IgD-negative memory B cell (primary cell): ENCODE measurements around the gene FUT7. TPM values are rescaled to one million over a fixed set of nuclear protein-coding genes. Genes with fewer than 3 reads are reported as not detected.

Experiments used
- H3K27ac Mint-ChIP-seq, 3 donors: one replicate each; pipeline ENCODE4 v1.8.0; 2020 to 2022; ENCODE audit warnings: mild to moderate bottlenecking in 3 of 3, mixed read lengths in 3 of 3, moderate library complexity in 1 of 3
- H3K27me3 Mint-ChIP-seq: one replicate; pipeline ENCODE4 v1.8.0; 2021; ENCODE audit warnings: mixed read lengths
- H3K36me3 Mint-ChIP-seq: one replicate; pipeline ENCODE4 v1.8.0; 2020; ENCODE audit warnings: mild to moderate bottlenecking, mixed read lengths
- H3K4me1 Mint-ChIP-seq, 3 donors: one replicate each; pipeline ENCODE4 v1.8.0; 2020 to 2022; ENCODE audit warnings: mixed read lengths in 3 of 3, mild to moderate bottlenecking in 1 of 3
- H3K4me3 Mint-ChIP-seq, 4 donors: one replicate each; pipeline ENCODE4 v1.8.0; 2020 to 2022; ENCODE audit warnings: mild to moderate bottlenecking in 4 of 4, mixed read lengths in 4 of 4, moderate library complexity in 3 of 4
- H3K9me3 Mint-ChIP-seq, 3 donors: one replicate each; pipeline ENCODE4 v1.8.0; 2020 to 2021; ENCODE audit warnings: mixed read lengths in 3 of 3, mild to moderate bottlenecking in 1 of 3
- polyA plus RNA-seq: library from polyadenylated mRNA; unstranded; fragments of 300-500 nt; fragmentation: Illumina TruSeq; gene quantifications from one replicate; pipeline ENCODE4 v1.2.3, GENCODE V29; 2021

Gene FUT7
- polyA plus RNA-seq, 1 donor from 2014 or later = 26.6 TPM

DNA sequence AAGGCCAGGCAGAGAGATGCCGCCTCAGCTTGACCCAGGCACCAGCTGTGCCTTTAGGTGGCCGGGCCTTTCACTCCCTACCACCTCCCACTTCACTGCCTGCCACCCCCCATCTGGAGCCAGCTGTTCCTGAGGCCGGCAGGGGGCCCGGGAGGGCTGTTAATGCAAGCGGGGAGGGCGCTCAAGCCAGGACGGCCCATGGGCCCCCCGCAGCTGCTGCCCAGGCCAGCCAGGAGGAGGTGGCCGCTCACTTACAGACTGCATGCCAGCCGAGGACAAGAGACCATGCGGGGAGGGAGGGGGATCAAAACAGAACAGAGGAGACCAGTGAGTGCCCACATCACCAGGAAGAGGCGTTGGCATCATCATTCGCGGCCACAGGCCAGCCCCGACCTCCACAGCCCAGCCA, 8.3 kb downstream of the FUT7 start:
- H3K36me3 Mint-ChIP-seq = peaks cover 3% of the 10 kb centered on the region
- H3K27ac Mint-ChIP-seq = peak overlapping the region in 1 of 3 donors; percentile 53
- peaks cover 4 to 15% (median 10%) of the 10 kb centered on the region in 3 donors for H3K4me1 Mint-ChIP-seq
- H3K4me3 Mint-ChIP-seq = no peak overlapping the region
- H3K27me3 Mint-ChIP-seq = no peaks in the 10 kb centered on the region
- H3K9me3 Mint-ChIP-seq = no peaks in the 10 kb centered on the region

DNA sequence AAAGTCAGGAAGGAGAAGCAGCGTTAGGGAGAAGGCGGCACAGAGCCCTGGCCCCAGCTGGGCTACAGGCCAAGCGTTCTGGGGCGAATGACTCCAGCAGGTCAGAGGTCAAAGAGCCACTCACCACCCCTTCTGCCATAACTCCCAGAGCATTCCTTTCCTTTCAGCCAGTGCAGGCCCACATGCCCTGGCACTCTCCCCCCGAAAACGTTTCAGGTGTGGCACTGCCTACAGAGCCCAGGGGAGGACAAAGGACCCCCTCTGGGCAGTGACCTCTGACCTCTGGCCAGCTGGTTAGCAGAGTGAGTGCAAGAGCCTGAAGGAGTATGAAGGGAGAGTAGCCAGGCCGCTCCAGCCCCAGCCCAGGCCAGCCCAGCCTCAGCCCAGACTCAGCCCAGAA, 8.7 kb downstream of the FUT7 start:
- peaks cover 3% of the 10 kb centered on the region for H3K36me3 Mint-ChIP-seq
- H3K27me3 Mint-ChIP-seq = no peaks in the 10 kb centered on the region
- H3K4me1 Mint-ChIP-seq = peaks cover 4 to 15% (median 10%) of the 10 kb centered on the region in 3 donors
- peak overlapping the region in 1 of 3 donors; percentile 53 for H3K27ac Mint-ChIP-seq
- H3K9me3 Mint-ChIP-seq = no peaks in the 10 kb centered on the region
- no peak overlapping the region for H3K4me3 Mint-ChIP-seq

DNA sequence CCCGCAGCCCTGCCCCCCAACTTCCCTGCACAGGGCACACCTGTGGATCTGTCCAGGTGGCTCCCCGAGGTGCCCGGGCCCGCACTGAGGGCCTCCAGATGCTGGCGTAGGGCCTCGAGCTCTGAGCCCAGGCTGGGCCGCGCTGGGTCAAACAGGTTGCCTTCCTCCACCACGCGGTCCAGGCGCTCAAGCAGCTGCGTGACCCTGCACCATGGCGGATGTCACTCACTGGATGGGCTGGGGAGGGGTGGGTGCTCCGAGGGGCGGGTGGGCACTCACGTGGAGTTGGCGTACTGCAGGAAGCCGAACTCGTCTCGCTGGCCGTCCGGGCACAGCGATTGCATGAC, 9.3 kb downstream of the FUT7 start:
- Mint-ChIP-seq H3K27me3 (no peaks in the 10 kb centered on the region), H3K36me3 (peaks cover 3% of the 10 kb centered on the region), H3K27ac (no peak overlapping the region), H3K4me3 (no peak overlapping the region), H3K9me3 (no peaks in the 10 kb centered on the region), H3K4me1 (peaks cover 4 to 15% (median 10%) of the 10 kb centered on the region in 3 donors)

DNA sequence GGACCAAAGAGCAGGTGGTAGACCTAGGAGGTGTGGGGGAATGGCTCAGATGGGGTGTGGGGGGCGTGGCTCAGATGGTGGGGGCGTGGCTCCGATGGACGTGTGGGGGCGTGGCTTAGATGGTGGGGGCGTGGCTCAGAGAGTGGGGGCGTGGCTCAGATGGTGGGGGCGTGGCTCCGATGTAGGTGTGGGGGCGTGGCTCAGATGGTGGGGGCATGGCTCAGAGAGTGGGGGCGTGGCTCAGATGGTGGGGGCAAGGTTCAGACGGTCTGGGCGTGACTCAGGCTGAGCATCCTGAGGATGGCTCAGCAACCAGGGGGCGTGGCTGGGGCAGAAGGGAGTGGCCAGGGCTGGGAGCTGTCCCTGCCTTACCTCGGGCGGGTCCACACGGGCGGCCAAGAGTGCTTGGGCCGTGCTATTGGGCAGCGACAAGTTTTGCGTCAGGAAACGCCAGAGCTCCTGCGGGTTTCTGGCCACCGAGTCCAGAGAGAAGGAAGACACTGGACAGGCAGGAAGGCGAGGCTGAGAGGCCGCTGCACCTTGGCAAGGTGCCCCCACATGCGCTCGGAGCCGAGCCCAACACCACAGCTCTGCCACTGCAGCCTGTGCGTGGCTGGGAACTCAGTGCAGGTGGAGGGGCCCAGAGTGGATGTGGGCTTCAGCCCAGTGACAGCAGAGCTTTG, 9.8 kb downstream of the FUT7 start:
- Mint-ChIP-seq H3K36me3 (peaks cover 3% of the 10 kb centered on the region), H3K4me3 (no peak overlapping the region), H3K27me3 (no peaks in the 10 kb centered on the region), H3K4me1 (peaks cover 4 to 12% (median 8%) of the 10 kb centered on the region in 3 donors), H3K27ac (peak overlapping the region in 1 of 3 donors; percentile 55), H3K9me3 (no peaks in the 10 kb centered on the region)

DNA sequence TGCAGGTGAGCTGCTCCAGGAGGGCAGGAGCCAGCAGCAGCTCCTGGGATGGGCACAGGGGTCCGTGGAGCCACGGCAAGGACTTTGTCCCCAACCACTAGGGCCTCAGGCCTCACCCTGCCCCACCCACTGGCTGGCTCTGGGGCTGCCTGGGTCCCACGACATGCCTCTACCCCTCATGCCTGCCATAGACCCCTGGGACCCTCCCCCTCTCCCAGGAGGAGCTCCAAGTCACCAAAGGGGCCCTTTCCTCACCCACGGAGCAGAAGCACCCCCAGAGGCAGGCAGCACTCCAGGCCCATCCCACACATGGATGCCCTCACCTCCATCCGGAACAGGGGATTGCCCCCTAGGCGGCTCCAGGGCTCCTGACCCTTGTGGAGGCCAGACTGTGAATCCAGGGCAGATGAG, 10.3 kb downstream of the FUT7 start:
- Mint-ChIP-seq H3K27me3 (no peaks in the 10 kb centered on the region), H3K9me3 (no peaks in the 10 kb centered on the region), H3K36me3 (peaks cover 3% of the 10 kb centered on the region), H3K4me3 (no peak overlapping the region), H3K27ac (no peak overlapping the region), H3K4me1 (peaks cover 4 to 11% (median 6%) of the 10 kb centered on the region in 3 donors)

DNA sequence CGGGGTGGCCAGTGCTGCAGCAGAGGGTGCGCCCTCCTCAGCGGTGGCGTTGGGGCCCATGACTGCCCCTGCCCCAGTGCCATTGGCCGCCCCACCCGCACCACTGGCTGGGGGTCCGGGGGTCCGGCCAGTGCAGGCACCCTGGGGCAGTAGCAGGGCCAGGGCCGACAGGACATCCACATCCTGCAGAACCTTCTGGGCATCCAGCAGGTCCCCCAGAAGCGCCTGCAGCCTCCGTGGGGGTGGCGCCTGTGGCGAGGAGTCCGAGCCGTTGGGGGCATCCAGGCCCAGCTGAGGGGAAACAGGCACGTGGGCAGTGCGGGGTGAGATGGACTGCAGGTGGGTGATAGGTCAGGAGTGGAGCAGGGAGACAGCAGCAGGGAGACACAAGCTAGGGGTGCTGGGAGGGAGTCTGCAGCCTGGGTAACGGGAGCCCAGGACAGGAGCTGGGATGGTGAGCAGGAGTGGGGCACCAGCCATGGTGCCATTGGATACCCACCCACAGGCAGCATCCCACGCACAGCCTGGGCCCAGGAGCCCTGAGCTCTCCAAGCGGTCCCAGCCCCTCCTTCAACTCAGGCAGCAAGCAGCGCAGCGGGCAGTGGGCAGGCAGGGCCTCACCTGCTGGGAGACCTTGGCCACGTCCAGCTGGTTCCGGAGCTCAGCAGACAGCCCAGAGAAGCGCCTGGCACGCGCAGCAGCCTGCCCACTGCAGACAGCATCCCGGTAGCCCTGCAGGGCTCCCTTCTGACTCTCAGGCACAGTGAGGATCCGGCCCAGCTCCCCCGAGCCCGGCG, 10.9 kb downstream of the FUT7 start:
- H3K36me3 Mint-ChIP-seq = peaks cover 3% of the 10 kb centered on the region
- no peak overlapping the region for H3K4me3 Mint-ChIP-seq
- peaks cover 4 to 6% (median 4%) of the 10 kb centered on the region in 3 donors for H3K4me1 Mint-ChIP-seq
- H3K27ac Mint-ChIP-seq = no peak overlapping the region
- H3K9me3 Mint-ChIP-seq = no peaks in the 10 kb centered on the region
- no peaks in the 10 kb centered on the region for H3K27me3 Mint-ChIP-seq

DNA sequence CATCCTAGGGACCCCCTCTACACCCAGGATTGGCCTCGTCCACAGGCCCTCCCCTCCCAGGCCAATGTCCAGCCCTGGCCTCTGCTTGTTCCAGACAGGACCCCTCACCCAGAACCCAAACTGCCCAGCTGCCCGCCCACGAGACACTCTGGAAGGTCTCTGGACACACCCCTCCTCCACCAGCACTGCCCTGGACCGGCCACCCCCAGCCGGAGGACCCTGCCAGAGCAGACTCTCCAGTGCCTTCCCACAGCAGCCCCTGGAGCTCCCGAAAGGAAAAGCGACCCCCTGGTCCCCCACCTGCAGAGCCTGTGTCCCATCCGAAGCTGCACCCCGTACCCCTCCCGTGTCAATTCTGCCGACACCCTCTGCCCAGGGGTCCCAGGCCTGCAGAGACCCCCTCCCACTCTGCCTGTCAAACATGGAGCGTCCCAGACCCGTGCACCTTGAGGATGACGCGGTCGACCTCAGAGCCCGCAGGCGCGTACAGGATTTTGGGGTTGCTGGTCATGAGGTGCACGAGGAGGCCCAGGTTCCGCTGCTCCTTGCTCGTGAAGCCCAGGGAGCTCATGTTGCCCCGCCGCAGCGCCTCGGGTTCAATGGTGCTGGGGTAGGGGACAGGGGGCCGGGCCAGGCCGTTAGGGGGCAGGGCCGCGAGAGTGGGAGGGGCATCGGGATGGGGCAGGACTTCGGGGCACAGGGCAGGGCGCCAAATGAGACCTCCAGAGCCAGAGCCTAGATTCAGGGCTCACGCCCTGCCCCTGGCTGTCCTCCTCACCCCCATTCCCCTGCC, 11.8 kb downstream of the FUT7 start:
- no peaks in the 10 kb centered on the region for H3K9me3 Mint-ChIP-seq
- peaks cover 3% of the 10 kb centered on the region for H3K36me3 Mint-ChIP-seq
- H3K4me3 Mint-ChIP-seq = no peak overlapping the region
- no peaks in the 10 kb centered on the region for H3K27me3 Mint-ChIP-seq
- peaks cover 0 to 1% (median 0%) of the 10 kb centered on the region in 3 donors for H3K4me1 Mint-ChIP-seq
- H3K27ac Mint-ChIP-seq = no peak overlapping the region

DNA sequence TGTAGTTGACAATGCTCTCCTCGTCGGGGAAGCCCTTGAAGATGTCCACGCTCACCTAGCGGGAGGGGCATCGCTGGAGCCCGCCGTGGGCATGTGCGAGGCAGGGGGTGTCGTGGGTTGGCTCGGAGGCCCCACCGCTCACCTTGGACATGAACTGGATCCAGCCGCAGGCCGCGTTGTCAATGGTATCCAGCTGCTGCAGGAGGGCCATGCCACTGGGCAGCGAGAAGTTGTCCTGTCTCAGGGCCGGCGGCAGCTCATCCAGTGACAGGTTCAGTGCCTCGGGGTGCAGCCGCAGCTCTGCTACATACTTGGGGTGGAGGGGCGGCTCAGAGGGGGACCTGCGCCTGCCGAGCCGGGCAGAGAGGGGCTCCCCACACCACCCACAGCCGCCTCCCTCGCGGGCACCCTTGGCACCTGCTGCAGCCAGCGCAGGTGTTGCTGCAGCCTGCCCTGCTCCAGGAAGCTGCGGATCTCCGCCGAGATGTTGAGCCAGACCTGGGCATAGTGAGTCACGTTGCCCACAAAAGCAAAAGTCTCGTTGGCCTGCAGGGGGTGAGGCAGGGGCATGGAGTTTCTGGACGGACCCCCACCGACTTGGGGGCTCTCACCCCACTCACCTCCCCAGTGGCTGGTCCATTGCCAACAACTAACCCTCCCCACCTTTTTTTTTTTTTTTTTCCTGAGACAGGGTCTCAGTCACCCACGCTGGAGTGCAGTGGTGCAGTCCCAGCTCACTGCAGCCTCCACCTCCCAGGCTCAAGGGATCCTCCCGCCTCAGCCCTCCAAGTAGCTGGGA, 12.9 kb downstream of the FUT7 start:
- Mint-ChIP-seq H3K4me1 (peaks cover 0 to 1% (median 0%) of the 10 kb centered on the region in 3 donors), H3K4me3 (no peak overlapping the region), H3K9me3 (no peaks in the 10 kb centered on the region), H3K36me3 (peaks cover 3% of the 10 kb centered on the region), H3K27ac (no peak overlapping the region), H3K27me3 (no peaks in the 10 kb centered on the region)

DNA sequence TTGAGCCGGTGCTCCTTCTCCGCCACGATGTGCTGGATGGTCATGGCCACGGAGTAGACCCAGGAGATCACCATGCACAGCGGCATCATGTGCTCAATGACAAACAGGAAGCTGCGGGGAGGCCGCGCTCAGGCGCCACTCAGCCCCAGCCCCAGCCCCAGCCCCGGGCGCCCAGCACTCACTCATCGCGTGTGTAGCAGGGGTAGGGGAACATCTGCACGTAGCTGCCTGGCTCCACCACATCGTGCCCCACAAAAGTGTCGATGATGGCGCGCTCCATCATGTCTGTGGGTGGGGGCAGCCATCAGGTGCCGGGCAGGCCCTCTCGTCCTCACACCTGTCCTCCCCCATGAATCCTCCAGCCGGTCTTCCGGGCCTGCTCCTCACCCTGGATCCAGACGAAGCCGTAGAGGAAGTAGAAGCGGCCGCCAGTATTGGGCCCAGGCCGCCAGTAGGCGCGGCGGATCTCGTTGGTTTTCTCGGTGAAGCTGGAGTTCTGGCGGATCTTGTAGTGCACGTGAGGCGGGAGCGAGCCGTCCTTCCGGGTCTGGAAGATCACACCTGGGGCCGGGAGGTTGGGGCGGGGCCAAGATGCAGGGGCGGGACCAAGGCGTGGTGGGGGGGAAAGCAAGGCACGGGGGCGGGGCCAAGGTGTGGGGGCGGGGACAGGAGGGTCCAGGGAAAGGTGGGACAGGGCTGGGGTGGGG, 13.9 kb downstream of the FUT7 start:
- Mint-ChIP-seq H3K27me3 (no peaks in the 10 kb centered on the region), H3K4me1 (peaks cover 0 to 1% (median 0%) of the 10 kb centered on the region in 3 donors), H3K27ac (peak overlapping the region in 1 of 3 donors; percentile 67), H3K4me3 (no peak overlapping the region), H3K9me3 (no peaks in the 10 kb centered on the region), H3K36me3 (peaks cover 3% of the 10 kb centered on the region)

DNA sequence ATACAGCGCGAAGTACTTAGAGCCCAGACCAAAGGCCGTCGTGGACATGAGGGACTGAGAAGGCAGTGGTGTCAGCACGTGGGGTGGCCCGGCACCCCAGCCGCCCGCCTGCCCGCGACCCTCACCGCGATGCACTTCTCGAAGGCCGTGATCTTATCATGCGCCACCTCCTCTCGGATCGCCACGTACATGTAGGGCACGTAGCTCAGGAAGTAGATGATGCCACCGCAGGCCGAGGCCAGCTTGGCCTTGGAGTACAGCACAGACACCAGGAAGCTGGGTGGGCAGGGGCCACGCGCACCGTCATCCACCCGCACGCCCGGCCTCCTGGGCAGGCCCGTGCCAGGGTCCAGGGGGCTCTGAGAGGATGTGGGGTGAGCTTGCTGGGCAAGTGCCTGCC, 14.8 kb downstream of the FUT7 start:
- Mint-ChIP-seq H3K9me3 (no peaks in the 10 kb centered on the region), H3K36me3 (peaks cover 3% of the 10 kb centered on the region), H3K27ac (no peak overlapping the region), H3K4me1 (peaks cover 0 to under 1% (median 0%) of the 10 kb centered on the region in 3 donors), H3K4me3 (no peak overlapping the region), H3K27me3 (no peaks in the 10 kb centered on the region)

DNA sequence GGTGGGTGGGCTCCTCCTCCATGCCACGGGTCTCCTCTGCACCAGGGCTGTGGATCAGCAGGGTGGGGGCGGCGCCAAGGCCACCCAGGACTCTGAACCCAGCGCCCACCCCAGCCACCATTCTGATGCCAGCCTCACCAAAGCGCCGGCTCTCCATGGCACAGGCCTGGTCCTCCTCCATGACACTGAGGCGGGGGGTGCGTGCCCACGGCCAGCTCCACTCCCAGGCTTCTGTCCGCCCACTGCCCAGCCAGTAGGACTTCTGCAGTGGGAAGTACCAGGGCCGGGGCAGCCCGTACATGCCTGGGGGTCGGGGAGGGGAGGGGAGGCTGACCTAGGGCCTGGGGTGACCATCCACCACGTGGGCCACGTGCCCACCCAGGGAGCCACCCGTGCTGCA, 15.5 kb downstream of the FUT7 start:
- Mint-ChIP-seq H3K36me3 (peaks cover 3% of the 10 kb centered on the region), H3K27ac (no peak overlapping the region), H3K27me3 (no peaks in the 10 kb centered on the region), H3K4me3 (no peak overlapping the region), H3K4me1 (no peaks in the 10 kb centered on the region), H3K9me3 (no peaks in the 10 kb centered on the region)

DNA sequence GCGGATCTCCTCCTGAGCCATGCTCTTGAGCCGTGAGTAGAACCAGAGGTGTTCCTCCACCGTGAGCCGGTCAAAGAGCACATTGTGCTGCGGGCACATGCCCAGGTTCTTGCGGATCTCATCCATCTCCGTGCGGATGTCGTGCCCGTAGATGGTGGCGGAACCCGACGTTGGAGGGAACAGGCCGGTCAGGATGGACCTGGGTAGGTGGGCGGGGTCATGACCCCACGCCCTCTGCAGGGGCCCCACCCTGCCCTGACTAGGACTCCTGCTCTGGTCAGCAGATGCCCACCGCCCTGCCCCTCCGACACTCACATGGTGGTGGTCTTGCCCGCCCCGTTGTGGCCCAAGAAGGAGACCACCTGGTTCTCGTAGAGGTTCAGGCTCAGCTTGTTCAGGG, 15.9 kb downstream of the FUT7 start:
- Mint-ChIP-seq H3K36me3 (peaks cover 3% of the 10 kb centered on the region), H3K27ac (no peak overlapping the region), H3K9me3 (no peaks in the 10 kb centered on the region), H3K4me1 (no peaks in the 10 kb centered on the region), H3K4me3 (no peak overlapping the region), H3K27me3 (no peaks in the 10 kb centered on the region)

DNA sequence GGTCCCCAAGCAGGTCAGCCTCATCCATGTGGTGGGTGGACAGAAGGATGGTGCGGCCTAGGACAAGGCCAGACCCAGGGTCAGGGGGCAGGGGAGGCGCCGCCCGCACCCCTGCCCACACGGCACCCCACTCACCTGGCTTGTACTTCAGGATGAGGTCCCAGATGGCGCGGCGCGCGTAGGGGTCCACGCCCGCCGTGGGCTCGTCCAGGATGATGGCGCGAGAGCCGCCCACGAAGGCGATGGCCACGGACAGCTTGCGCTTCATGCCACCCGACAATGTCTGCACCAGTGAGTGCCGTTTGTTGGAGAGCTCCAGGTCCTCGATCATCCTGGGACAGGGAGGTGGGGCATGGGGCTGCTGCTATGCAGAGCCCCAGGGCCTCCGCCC, 16.4 kb downstream of the FUT7 start:
- Mint-ChIP-seq H3K4me3 (no peak overlapping the region), H3K36me3 (peaks cover 3% of the 10 kb centered on the region), H3K27me3 (no peaks in the 10 kb centered on the region), H3K9me3 (no peaks in the 10 kb centered on the region), H3K27ac (no peak overlapping the region), H3K4me1 (no peaks in the 10 kb centered on the region)
